Nucleus accumbens (tissue), 56 donors: ENCODE results near the gene SLC22A17.

ENCODE experiments used
- DNase-seq, 56 donors: peaks; one replicate each; lab custom pipeline; 2025; lab: John Stamatoyannopoulos, UW

The SLC22A17 gene

DNA sequence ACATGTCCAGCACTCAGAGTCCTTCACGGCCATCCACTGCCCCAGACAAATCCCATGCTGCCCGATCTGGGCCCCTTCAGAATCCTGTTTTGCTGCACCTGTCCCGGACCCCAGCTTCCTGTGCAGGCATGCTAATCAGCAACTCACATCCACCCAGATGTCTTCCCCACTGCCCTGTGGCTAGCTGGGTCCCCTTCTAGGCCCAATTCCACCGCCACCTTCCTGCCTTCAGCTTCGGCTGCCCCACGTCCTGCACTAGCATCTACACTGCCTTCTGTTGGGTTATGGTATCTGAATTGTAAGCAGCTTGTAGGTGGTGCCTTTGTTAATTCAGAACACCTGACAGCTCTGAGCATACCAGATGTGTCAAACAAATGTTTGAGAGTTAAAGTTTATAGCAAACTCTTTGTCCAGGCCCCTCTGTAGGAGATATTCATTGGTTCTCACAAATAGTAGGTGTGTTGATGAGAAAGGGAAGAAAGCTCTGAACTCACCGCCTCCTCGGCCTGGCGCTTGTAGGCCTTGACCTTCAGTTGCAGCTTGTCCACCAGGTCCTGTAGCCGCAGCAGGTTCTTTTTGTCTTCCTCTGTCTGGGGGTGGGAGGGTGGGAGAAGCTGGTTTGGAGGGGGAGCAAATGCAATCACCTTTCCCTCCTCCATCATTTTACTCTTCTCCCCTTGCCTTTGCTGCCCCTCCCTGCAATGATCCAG lies 30.2 kb upstream of the SLC22A17 start:
- DNase-seq: no peak

DNA sequence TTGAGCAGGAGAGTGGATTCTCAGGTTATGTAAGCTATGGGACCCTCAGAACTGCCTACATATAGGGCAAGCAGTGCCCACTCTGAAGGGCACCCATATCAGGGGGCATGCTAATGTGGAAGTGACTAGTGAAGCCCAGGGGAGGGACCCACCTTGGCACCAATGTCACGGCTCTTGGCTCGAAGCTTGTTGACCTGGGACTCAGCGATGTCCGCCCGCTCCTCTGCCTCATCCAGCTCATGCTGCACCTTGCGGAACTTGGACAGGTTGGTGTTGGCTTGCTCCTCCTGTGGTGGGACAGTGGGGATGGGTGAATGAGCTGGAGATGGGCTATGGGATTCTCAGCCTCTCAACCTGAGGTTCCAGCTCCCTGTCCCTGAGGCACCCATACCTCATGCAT lies 29.6 kb upstream of the SLC22A17 start:
- no peak for DNase-seq

DNA sequence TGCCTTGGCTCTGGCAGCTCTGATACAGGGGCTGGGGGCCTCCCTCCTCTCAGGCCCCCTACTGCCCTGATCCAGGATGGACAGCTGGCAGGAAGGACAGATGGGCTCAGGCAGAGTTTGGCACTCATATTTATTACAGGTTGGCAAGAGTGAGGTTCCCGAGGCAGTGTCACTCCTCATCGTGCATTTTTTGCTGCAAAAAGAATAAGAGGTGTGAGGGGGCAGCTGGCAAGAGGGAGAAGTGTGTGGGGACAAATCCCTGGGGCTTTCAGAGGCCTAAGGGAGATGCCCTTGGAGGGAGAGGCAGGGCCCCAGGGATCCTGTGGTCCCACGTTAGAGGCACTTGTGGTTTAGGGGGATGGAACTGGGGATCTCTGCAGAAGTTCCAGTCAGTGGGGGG lies 29.2 kb upstream of the SLC22A17 start:
- DNase-seq: no peak

DNA sequence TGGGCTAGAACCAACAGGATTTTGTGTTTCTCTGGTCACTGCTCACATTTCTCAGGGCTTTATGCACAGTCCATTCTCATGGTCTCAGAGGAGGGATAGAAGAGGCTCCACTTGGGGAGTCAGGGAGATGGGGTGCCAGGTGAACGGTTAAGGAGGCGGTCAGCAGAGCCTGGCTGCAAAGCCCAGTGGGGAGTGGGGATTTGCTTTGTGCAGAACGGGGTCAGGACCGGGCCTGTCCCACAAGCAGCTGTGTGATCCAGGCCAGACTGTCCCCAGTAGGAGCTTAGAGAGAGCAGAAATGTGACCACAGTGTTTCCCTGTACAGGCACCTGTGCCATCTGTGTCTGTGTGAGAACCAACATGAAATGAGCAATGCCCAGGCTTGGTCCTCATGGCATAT lies 28.3 kb upstream of the SLC22A17 start:
- no peak for DNase-seq

DNA sequence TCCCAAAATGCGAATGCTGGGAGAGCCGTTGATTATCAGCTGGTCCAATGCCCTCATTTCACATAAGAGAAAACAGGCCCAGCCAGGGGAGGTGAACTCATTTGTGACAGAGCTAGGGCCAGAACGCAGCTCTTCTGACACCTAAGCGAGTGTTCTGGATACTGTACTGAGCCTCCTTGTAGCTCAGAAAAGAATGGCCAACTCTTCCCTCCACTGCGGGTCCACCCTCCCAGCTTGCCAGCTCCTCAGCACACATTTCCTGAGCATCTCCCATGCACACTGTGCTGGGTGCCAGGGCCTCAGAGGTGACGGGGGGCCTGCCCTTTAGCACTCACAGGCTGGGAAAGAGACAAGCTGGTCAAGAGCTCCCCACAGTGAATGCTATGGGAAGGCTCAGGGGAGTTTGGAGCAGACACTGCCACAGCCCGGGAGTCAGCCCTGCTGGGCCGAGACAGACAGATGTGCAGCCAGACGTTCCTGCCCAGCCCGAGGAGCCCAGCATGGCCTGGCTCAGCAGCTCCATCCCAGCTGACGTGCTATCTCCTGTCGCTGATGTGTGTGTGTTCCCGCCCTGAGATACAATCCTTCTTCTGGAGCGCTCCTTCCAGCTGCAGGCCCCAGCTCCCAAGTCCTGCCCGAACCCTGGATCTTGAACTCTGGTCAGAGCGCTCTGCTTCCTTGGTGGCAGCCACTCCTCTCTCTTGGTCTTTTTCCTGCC lies 27.7 kb upstream of the SLC22A17 start:
- DNase-seq: peak in 14 of 56 donors; percentile 13 to 48 (median 31)

DNA sequence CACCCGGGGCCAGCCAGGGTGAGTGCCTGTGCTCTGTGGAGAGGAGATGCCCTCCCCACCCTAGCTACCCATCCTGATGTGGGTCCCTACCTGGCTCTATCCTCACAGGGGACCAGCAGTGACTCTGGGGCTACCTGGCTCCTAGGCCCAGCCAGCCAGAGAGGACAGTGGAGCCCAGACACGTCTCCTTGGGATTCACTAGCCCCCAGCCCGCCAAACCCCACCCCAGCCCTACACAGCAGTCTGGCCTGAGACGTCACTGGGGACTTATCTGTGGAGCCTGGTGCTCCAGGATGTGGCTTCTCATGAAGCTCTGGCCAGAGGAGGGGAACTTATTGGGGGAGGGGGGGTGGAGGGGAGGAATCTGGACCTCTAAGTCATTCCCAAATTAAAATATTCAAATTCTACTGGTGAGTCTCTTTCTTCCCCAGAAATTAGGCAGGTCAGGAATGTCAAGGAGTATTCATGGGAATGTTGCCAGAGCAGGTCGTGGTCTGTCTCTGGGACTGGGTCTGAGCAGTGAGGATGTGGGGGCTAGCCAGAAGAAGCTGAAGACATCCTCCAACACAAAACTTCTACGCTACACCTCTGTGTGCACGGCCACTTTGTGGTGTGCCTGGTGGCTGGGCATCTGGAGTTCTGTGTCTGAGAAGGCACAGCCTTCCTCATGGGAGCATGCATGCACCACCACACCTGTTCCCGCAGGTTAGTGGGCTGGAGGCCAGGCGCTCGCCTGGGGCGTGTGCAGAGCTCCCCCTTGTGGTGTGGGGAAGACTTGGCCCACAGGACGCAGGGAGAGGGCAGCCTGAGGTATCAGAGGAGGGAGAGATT lies 26.9 kb upstream of the SLC22A17 start:
- peak in 27 of 56 donors; percentile 5 to 68 (median 23) for DNase-seq

DNA sequence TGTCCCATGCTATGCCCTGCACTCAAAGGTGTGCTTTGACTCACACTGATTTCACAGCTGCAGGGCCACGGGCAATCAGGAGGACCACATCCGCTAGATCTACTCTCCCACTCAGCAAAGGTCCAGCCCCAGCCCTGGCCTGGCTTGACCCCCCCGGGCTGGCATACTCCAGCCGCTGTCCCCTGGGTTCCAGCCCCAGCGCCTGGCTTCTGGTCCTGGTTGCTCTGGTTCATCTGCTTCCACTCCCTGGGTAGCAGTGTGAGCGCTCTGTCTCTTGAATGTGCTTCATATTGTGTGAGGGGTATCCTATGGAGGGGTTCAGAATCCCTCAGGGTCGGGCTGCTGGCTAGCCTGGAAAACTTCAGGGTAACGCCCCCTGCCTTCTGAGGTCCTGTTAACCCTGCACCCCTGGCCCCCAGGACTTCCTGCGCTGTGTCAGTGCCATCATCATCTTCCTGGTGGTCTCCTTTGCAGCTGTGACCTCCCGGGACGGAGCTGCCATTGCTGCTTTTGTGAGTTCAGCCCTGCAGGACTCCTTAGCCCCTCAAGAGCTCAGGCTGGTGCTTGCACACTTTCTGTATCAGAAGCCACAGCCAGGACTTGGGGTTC lies 26.0 kb upstream of the SLC22A17 start:
- DNase-seq: peak in 2 of 56 donors; percentile 13 to 44

DNA sequence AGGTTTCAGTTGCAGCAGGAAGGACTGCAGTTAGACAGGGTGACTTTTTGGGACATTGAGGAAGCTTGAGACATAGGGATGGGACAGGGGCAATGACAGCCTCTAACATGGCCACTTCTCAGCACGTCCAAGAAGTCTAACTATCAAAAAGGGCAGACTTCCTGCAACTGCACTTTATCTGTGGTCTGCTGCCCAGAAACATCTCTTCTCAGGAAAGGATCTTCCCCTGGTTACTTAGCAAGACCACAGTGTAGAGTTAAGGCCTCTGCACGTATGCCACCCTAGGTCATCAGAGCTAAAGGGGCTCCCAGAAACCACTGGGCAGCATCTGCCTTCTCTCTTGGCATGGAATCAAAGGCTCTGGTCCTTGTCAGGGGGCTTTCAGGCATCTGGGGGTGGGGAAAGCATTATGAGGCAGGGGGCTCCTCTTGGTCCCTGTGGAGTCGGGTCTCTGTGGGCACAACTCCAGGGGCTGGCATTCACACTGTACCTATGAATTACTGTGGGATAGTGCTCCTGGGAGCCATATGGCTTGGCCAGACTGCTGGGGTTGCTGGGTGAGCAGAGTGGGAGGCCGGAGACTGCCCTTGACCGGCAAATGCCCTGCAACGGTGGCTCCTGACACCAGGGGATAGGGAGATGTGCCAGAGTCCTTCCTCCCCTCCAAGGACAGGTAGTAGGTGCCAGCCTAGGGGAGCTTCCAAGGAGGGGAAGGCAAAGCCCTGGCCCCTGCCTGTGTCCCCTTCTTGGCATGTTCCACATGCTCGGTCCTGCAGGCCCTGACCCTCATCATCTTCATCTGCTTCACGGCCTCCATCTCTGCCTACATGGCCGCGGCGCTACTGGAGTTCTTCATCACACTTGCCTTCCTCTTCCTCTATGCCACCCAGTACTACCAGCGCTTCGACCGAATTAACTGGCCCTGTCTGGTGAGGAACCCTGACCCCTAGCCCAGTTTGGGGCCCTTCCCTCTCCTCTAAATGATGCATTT lies 25.2 kb upstream of the SLC22A17 start:
- DNase-seq: peak in 3 of 56 donors; percentile 21 to 29 (median 28)

DNA sequence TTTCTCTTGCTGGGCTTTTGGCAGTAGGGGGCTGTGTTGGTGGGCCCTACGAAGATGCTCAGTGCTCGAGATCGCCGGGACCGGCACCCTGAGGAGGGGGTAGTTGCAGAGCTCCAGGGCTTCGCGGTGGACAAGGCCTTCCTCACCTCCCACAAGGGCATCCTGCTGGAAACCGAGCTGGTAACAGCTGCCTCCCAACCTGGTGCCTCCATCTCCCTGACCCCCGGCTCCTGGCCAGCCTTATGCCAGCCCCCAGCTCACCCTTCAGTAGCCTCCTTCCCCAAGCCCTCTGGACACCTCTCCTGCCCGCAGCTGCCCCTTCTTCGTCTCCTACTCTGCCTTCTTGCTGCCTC lies 24.5 kb upstream of the SLC22A17 start:
- peak in 2 of 56 donors; percentile 62 to 72 for DNase-seq

DNA sequence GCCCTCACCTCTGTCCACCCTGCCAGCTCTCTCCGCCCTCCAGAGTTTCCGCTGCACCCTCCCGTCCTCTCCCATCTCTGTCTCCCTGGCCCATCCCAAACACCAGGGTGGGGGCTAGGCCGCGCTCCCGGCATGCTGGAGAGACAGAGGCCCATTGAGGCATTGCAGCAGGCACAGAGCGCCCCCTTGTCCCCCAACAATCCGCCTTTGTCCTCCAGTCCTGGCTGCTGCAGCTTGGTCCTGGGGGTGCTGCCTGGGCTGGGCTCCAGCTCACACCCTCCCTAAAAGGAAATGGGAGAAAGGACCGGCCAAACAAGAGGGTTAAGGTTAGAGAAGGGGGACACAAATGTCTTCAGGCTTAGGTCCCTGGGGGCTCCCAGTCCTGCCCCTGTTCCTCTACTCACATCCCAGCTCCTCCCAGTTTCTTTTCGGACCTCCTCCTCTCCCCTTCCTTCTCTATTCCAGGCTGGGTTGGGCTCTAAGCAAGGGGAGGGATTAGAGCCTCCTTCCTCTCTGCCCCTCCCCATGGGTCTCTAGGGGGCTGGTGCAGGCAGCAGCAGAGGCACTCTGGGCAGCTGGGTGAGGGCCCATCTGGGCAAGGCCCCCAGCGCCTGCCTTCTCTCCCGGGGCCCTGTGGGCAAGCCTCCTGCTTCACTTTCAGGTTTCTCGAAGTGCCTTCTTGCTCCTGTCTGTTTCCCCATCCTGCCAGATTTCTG lies 24.0 kb upstream of the SLC22A17 start, which contains the start of gene CMTM5:
Gene CMTM5, plus strand, starts transcription at position 565 of the 716 bp plus-strand sequence. CDS start 206 bp downstream, outside the sequence.
- DNase-seq: peak in 55 of 56 donors; percentile 58 to 99 (median 93)

DNA sequence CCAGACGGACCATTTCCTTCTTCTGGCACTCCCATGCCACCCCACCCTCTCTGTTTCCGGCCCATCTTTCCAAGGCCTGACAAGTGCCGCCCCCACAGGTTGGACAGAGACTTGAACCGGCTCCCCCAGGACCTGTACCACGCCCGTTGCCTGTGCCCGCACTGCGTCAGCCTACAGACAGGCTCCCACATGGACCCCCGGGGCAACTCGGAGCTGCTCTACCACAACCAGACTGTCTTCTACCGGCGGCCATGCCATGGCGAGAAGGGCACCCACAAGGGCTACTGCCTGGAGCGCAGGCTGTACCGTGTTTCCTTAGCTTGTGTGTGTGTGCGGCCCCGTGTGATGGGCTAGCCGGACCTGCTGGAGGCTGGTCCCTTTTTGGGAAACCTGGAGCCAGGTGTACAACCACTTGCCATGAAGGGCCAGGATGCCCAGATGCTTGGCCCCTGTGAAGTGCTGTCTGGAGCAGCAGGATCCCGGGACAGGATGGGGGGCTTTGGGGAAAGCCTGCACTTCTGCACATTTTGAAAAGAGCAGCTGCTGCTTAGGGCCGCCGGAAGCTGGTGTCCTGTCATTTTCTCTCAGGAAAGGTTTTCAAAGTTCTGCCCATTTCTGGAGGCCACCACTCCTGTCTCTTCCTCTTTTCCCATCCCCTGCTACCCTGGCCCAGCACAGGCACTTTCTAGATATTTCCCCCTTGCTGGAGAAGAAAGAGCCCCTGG lies 23.0 kb upstream of the SLC22A17 start:
- peak in 6 of 56 donors; percentile 11 to 55 (median 41) for DNase-seq

DNA sequence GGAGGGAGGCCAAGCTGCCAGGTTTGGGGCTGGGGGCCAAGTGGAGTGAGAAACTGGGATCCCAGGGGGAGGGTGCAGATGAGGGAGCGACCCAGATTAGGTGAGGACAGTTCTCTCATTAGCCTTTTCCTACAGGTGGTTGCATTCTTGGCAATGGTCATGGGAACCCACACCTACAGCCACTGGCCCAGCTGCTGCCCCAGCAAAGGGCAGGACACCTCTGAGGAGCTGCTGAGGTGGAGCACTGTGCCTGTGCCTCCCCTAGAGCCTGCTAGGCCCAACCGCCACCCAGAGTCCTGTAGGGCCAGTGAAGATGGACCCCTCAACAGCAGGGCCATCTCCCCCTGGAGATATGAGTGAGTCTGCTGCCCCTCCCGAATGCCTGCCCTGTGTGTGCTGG lies 20.4 kb upstream of the SLC22A17 start:
- no peak for DNase-seq

DNA sequence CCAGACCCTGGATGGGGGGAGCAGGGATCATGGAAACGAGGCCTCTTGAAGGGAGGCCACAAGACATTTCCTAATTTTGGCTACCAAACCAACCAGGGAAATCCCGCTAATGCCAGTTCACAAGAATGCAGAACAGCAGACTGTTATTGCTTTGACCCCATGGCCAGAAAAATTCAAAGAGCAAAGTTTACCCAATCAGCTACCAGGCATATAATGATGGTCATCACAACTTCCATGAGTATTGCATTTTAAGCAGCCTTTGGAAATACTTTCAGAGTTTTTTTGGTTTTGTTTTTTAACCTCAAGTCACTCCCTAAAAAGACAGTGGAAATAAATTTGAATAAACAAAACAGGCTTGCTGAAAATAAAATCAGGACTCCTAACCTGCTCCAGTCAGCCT lies 19.8 kb upstream of the SLC22A17 start, which contains the start of gene IL25:
Gene IL25, plus strand, starts transcription at position 301 of the 400 bp plus-strand sequence.
- DNase-seq: no peak

DNA sequence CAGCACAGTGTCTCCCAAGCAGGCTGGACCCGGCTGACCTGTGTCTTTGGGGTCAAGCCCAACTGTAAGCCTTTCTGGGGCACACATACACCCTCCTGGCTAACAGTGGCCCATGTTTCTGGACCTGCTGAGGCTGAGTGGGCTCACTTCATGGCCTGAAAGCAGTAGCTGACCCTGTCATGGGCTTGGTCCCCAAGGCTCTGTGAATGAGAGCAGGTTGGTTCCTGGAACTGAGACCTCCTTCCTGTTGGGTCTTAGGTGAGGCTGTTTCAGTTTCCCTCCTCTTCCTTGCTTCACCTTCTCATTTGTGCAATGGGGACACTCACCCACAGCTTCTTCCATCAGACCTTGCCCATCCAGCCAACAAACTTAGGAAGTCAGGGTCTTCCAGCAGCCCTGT lies 19.2 kb upstream of the SLC22A17 start:
- no peak for DNase-seq

DNA sequence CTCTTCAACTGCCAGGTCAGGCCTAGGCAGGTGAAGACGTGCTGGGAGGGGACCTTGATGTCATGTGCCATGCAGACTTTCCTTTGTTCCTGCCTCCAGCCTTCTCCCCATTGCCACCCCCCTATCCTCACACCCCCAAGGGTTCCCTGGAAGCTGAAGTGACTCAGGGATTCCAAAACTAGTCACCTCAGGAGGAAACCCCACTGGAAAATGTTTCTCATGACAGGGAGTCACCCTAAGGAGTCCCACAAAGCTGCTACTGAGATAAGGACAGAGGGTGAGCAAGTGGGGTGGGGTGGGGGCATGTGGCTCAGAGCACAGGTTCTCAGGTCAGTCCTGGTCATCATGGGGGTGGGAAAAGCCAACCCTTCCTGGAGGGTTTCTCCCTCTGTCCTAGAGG lies 17.5 kb upstream of the SLC22A17 start:
- DNase-seq: no peak

DNA sequence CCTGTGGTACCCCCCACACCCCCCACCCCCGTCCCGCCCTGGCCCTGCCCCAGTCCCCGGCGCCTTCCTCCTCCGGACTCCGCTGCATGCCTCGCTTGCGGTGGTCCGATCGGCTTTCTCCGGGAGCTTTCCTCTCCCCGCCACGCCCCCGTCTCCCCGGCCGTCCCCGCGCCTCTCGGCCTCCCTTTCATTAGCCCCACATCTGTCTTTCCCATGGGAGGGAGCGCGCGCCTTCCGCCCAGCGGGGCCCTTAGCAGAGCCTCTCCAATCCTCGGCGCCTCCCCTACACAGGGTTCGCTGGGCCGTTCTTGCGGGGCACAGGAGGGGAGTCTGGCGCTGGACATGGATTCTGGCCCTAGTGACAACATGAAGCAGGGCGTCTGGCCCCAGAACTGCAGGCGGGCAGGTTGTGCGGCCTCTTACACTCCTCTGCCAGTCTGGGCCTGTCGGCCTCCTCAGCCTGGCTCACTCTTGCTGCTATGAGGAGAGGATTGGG lies 13.8 kb upstream of the SLC22A17 start:
- DNase-seq: peak in 50 of 56 donors; percentile 37 to 86 (median 70)

DNA sequence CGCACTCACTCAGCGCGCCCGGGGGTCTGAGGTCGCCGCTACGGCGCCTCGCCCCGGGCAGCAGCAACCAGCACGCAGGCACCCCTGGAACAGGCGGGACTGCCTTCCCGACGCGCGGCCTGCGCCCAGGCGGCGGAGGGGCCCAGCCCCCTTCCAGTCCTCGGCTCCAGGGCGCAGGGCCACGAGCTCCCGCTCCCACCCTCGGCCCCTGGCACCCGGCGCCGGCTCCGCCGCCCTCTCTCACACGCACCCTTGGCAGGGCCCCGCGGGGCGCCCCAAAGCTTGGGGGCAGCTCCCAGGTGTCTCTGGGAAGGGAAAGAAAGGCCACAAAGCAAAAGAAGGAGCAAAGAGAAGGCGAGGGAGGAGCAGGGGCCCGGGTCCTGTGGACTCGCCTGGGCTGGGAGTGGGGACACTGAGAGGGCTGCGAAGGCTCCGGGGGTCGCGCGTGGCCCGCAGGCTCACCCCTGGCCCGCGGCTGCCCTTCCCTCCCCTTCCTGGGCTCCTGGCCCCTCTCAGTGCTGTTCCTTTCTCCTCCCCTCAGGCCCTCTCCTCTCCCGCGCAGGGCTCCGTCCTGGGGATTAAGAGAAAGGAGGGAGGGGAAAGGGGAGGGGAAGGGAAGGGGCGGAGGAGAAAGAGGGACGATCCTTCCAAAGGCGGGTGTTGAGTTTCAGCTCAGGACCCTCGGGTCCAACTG lies 13.2 kb upstream of the SLC22A17 start:
- DNase-seq: peak in 43 of 56 donors; percentile 39 to 86 (median 72)
